ENCODE data around the gene CROCC2.

DNA sequence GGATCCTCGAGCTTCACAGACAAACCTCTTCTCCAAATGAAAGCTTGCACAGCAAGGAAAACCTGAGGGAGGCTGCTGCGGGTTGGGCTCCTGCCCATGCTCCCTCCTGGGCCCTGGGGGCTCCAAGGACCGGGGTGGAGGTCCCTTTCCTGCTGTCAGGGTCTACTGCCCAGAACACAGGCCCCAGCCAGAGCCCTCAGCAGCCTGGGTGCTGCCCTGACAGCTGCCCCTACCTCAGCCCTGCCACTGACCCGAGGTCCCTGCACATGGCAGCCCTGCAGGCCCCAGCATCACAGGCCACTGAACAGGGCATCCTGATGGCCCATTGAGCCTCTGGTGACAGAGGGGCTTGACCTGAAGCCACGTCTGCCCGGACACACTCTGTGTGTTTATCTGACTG, 41.0 kb downstream of the CROCC2 start:
- TF ChIP-seq CTCF (IDR thresholded peaks at IDR 0.05), result no peak
- no peak for TF ChIP-seq POLR2A (IDR thresholded peaks at IDR 0.05)
